Heart right ventricle (tissue), 16 donors: ENCODE measurements around the gene PAK1. TPM values are rescaled to one million over a fixed set of nuclear protein-coding genes. Genes with fewer than 3 reads are reported as not detected.

Source experiments
- ATAC-seq, 8 donors: fragments of 200-7000 bp; cut with Tn5 transposase; one replicate each; pipeline ENCODE4 v1.9.1; 2020; ENCODE audit warnings: mild to moderate bottlenecking in 8 of 8, moderate library complexity in 8 of 8, moderate number of reproducible peaks in 1 of 8
- DNase-seq, 2 donors: peaks; one replicate each; pipeline ENCODE4 v3.0.0-alpha.2; 2020
- H3K27ac ChIP-seq, 10 donors: fragments of 200-600 bp; sonication (generic) in 2 of 10; one replicate each; pipeline versions ENCODE4 v1.5.0 to v1.8.0; 2020 to 2022; ENCODE audit warnings: mild to moderate bottlenecking in 3 of 10
- H3K27me3 ChIP-seq, 7 donors: fragments of 200-600 bp; one replicate each; pipeline ENCODE4 v1.8.0; 2021 to 2022; ENCODE audit warnings: mild to moderate bottlenecking in 2 of 7
- H3K36me3 ChIP-seq, 9 donors: fragments of 200-600 bp; sonication (generic) in 1 of 9; one replicate each; pipeline versions ENCODE4 v1.5.0 to v1.8.0; 2020 to 2022; ENCODE audit warnings: mild to moderate bottlenecking in 2 of 9
- H3K4me1 ChIP-seq, 9 donors: fragments of 200-600 bp; sonication (generic) in 1 of 9; one replicate each; pipeline versions ENCODE4 v1.5.0 to v1.8.0; 2020 to 2022; ENCODE audit warnings: mild to moderate bottlenecking in 4 of 9
- H3K4me3 ChIP-seq, 10 donors: fragments of 200-600 bp; sonication (generic) in 2 of 10; one replicate each; pipeline versions ENCODE4 v1.5.0 to v1.8.0; 2020 to 2022; ENCODE audit warnings: mild to moderate bottlenecking in 7 of 10, moderate library complexity in 2 of 10
- H3K9me3 ChIP-seq, 11 donors: fragments of 200-600 bp in 10 of 11; sonication (generic) in 2 of 11; one replicate each; pipeline versions ENCODE4 v1.5.0 to v1.8.0; 2013 to 2022; ENCODE audit warnings: mild to moderate bottlenecking in 2 of 11, control low read depth in 1 of 11, moderate library complexity in 1 of 11
- CTCF ChIP-seq, 9 donors: fragments of 200-600 bp; sonication (generic) in 2 of 9; IDR thresholded peaks; one replicate each; pipeline versions ENCODE4 v1.5.0 to v1.8.0; 2021 to 2022; ENCODE audit warnings: antibody characterized with exemption in 9 of 9, mild to moderate bottlenecking in 5 of 9, moderate library complexity in 1 of 9
- WGBS, 2 donors: extraction: QIAGEN DNeasy Blood & Tissue Kit; methylation state at CpG; one replicate each; pipeline ENCODE4 v1.1.7; 2013; ENCODE audit warnings: inconsistent platforms in 1 of 2; 5-methylcytosine and 5-hydroxymethylcytosine counted together
- intact Hi-C, 10 donors: fragments of 100-400 bp; cut with DNase I; formaldehyde crosslinking; loops; one replicate each; pipeline versions ENCODE4 v1.11.1 to v1.14.2; 2022
- polyA plus RNA-seq, 2 donors: library from polyadenylated mRNA; stranded (reverse); fragments of 200-250 nt; gene quantifications; one replicate each; pipeline ENCODE4 v1.2.3, GENCODE V29; 2013
- total RNA-seq, 10 donors: library from RNA; stranded (reverse); fragmentation: NEBNext Ultra II Directional in 3 of 10; extraction: Animal tissue kit (Norgen Biotek cat#: 25700) in 3 of 10; gene quantifications; one replicate each; pipeline versions ENCODE4 v1.2.1 to v1.2.4, GENCODE V29; 2021 to 2023
- donor health status: Arrhythmogenic right ventricular cardiomyopathy.
- donor health status: ischemic (EF 13 %, LVEDD 7.1; RV severe dilation, severe dysfunction).
- donor health status: healthy with polysubstance abuse.
- donor health status: DM: no; HTN: yes; CAD: no.
- donor health status: DM: no; HTN: no; CAD: no.
- donor health status: ischemic (EF 25% LVEDD 6.9; RV normal size, moderate dysfunction).
- donor health status: ischemic (EF 25% LVEDD 5.7; RV mildly dilated, moderate dysfunction).
- donor health status: healthy.
- donor health status: DM: yes; HTN: yes; CAD: no.
- donor health status: Ischemic cardiomyopathy.
- donor health status: ischemic (EF 35%, LVEDD 5.7; RV mildly dilated, moderate dysfunction).
- donor health status: nonischemic (EF 11% LVEDD 7.7; RV severe dilation, severe dysfunction).
- donor health status: DM: yes; HTN: yes; CAD: no.
- donor health status: PGD.
- donor health status: ischemic (EF 29% LVEDD 5.4; RV normal size, mild dysfunction).
- donor health status: nonischemic (EF 23%, LVEDD 6.1; RV moderate dilation, normal function).

PAK1 gene
- total and polyA plus RNA-seq, 12 donors = 2.4 to 17.7 (median 6.8) TPM

GRCh38 chr11:77425346-77425745 is 48.5 kb downstream of the PAK1 start:
- DNase-seq = no peak
- Histone ChIP-seq H3K4me1 (peaks cover 0 to 9% (median 0%) of the 10 kb centered on the region in 9 donors), H3K4me3 (no peak overlapping the region), H3K27ac (no peak overlapping the region), H3K36me3 (no peaks in the 10 kb centered on the region), H3K9me3 (no peaks in the 10 kb centered on the region), H3K27me3 (no peaks in the 10 kb centered on the region)
- no peak for TF ChIP-seq CTCF (IDR thresholded peaks at IDR 0.05)
- intact Hi-C loops = no loop called here
- 91 to 92% methylated on average over 4 of the region's 4 CpGs for WGBS, 2 donors
- ATAC-seq = no peak

GRCh38 chr11:77424644-77425043 is 49.2 kb downstream of the PAK1 start:
- no peak overlapping the region for H3K4me3 ChIP-seq
- DNase-seq (no peak), ATAC-seq (no peak)
- H3K9me3 ChIP-seq = no peaks in the 10 kb centered on the region
- no peak overlapping the region for H3K27ac ChIP-seq
- 81% methylated on average over 3 of the region's 3 CpGs for WGBS, 2 donors
- no peaks in the 10 kb centered on the region for H3K27me3 ChIP-seq
- no peaks in the 10 kb centered on the region for H3K36me3 ChIP-seq
- no peak for TF ChIP-seq CTCF (IDR thresholded peaks at IDR 0.05)
- peaks cover 0 to 5% (median 0%) of the 10 kb centered on the region in 9 donors for H3K4me1 ChIP-seq
- intact Hi-C loops = no loop called here

- no peak for ATAC-seq
- no peak for TF ChIP-seq CTCF (IDR thresholded peaks at IDR 0.05)
- H3K27me3 ChIP-seq = no peaks in the 10 kb centered on the region
Measured at GRCh38 chr11:77423624-77424023, 50.3 kb downstream of the PAK1 start.

GRCh38 chr11:77422687-77423086 is 51.2 kb downstream of the PAK1 start:
- H3K27ac ChIP-seq = no peak overlapping the region
- H3K9me3 ChIP-seq = no peaks in the 10 kb centered on the region
- H3K4me3 ChIP-seq = no peak overlapping the region
- DNase-seq = no peak
- TF ChIP-seq CTCF (IDR thresholded peaks at IDR 0.05) = no peak
- H3K36me3 ChIP-seq = no peaks in the 10 kb centered on the region
- peaks cover 0 to 17% (median 0%) of the 10 kb centered on the region in 9 donors for H3K4me1 ChIP-seq
- H3K27me3 ChIP-seq = no peaks in the 10 kb centered on the region
- no peak for ATAC-seq
- 89 to 90% methylated on average over 1 of the region's 1 CpG for WGBS, 2 donors
- intact Hi-C loops = no loop called here

More at GRCh38 chr11:77423624-77424023, 50.3 kb downstream of the PAK1 start:
- Histone ChIP-seq H3K4me3 (no peak overlapping the region), H3K36me3 (no peaks in the 10 kb centered on the region), H3K27ac (no peak overlapping the region), H3K9me3 (no peaks in the 10 kb centered on the region), H3K4me1 (peaks cover 0 to 8% (median 0%) of the 10 kb centered on the region in 9 donors)
- intact Hi-C loops = no loop called here
- DNase-seq = no peak
